ENCODE measurements around the gene SMYD2. TPM values are rescaled to one million over a fixed set of nuclear protein-coding genes. Genes with fewer than 3 reads are reported as not detected.

Gene SMYD2
- total and polyA plus RNA-seq, 2 donors from 2014 or later = 28.9 to 42.9 TPM

- Histone ChIP-seq H3K9ac (ENCODE audit: low read length in 3 of 3) (no peak overlapping the region), H3K27me3 (ENCODE audit: control insufficient read depth, insufficient read depth, low read length) (no peaks in the 10 kb centered on the region), H3K36me3 (ENCODE audit: control insufficient read depth in 2 of 3, insufficient read depth in 3 of 3, low read length in 3 of 3) (no peaks in the 10 kb centered on the region), H3K4me3 (ENCODE audit: low read length in 3 of 3) (no peak overlapping the region), H3K4me1 (ENCODE audit: control insufficient read depth in 2 of 3, insufficient read depth in 2 of 3, low read depth in 1 of 3, low read length in 3 of 3) (no peaks in the 10 kb centered on the region), H3K27ac (ENCODE audit: low read depth in 2 of 2, low read length in 2 of 2) (no peak overlapping the region), H3K9me3 (ENCODE audit: control insufficient read depth in 2 of 3, insufficient read depth in 1 of 3, low read length in 3 of 3) (no peaks in the 10 kb centered on the region)
- FAIRE-seq (no peak), DNase-seq (no peak)
- intact Hi-C loops (cut with DNase I) = no loop called here
- no peak for TF ChIP-seq CTCF (IDR thresholded peaks at IDR 0.05; ENCODE audit: borderline replicate concordance, extremely low read depth, insufficient read depth)
Measured at GRCh38 chr1:214289574-214290272, 8.8 kb downstream of the SMYD2 start.

- intact Hi-C loops (cut with DNase I) = no loop called here
- no peak for TF ChIP-seq CTCF (IDR thresholded peaks at IDR 0.05; ENCODE audit: borderline replicate concordance, extremely low read depth, insufficient read depth)
- H3K27ac ChIP-seq (ENCODE audit: low read depth in 2 of 2, low read length in 2 of 2) = no peak overlapping the region
Measured at GRCh38 chr1:214290424-214291037, 9.6 kb downstream of the SMYD2 start.

GRCh38 chr1:214292322-214292721, 11.4 kb downstream of the SMYD2 start:
- Histone ChIP-seq H3K4me3 (ENCODE audit: low read length in 3 of 3) (no peak overlapping the region), H3K27ac (ENCODE audit: low read depth in 2 of 2, low read length in 2 of 2) (no peak overlapping the region), H3K9ac (ENCODE audit: low read length in 3 of 3) (no peak overlapping the region), H3K36me3 (ENCODE audit: control insufficient read depth in 2 of 3, insufficient read depth in 3 of 3, low read length in 3 of 3) (no peaks in the 10 kb centered on the region), H3K9me3 (ENCODE audit: control insufficient read depth in 2 of 3, insufficient read depth in 1 of 3, low read length in 3 of 3) (no peaks in the 10 kb centered on the region), H3K27me3 (ENCODE audit: control insufficient read depth, insufficient read depth, low read length) (no peaks in the 10 kb centered on the region), H3K4me1 (ENCODE audit: control insufficient read depth in 2 of 3, insufficient read depth in 2 of 3, low read depth in 1 of 3, low read length in 3 of 3) (no peaks in the 10 kb centered on the region)
- no peak for TF ChIP-seq CTCF (IDR thresholded peaks at IDR 0.05; ENCODE audit: borderline replicate concordance, extremely low read depth, insufficient read depth)
- DNase-seq (no peak), FAIRE-seq (no peak)
- intact Hi-C loops (cut with DNase I) = no loop called here

More at GRCh38 chr1:214290424-214291037, 9.6 kb downstream of the SMYD2 start:
- H3K9me3 ChIP-seq (ENCODE audit: control insufficient read depth in 2 of 3, insufficient read depth in 1 of 3, low read length in 3 of 3) = no peaks in the 10 kb centered on the region
- DNase-seq = no peak
- H3K36me3 ChIP-seq (ENCODE audit: control insufficient read depth in 2 of 3, insufficient read depth in 3 of 3, low read length in 3 of 3) = no peaks in the 10 kb centered on the region
- no peak overlapping the region for H3K4me3 ChIP-seq (ENCODE audit: low read length in 3 of 3)
- no peaks in the 10 kb centered on the region for H3K4me1 ChIP-seq (ENCODE audit: control insufficient read depth in 2 of 3, insufficient read depth in 2 of 3, low read depth in 1 of 3, low read length in 3 of 3)
- no peak for FAIRE-seq
- no peak overlapping the region for H3K9ac ChIP-seq (ENCODE audit: low read length in 3 of 3)
- H3K27me3 ChIP-seq (ENCODE audit: control insufficient read depth, insufficient read depth, low read length) = no peaks in the 10 kb centered on the region

Data from kidney (tissue), 14 donors.